Stimulated activated CD4-positive, alpha-beta T cell treated with anti-CD3 and anti-CD28 coated beads, Interleukin-2, amount 100 ng/mL, for 4 hours (primary cell): ENCODE measurements around the gene ZSWIM6.
A peak's percentile ranks its signal among the peaks of the same experiment; 100 is the strongest.
"Not testable (repeated sequence)": the region's sequence is repeated elsewhere in the genome, so short reads cannot be mapped to it uniquely, and the experiment has no call there.

ENCODE experiments used
- DNase-seq: peaks from one replicate; pipeline ENCODE4 v3.0.0-alpha.2; 2020; ENCODE audit warnings: low read depth

The ZSWIM6 gene

GRCh38 chr5:61407706-61408270 lies 75.7 kb downstream of the ZSWIM6 start:
- DNase-seq: no peak

DNA sequence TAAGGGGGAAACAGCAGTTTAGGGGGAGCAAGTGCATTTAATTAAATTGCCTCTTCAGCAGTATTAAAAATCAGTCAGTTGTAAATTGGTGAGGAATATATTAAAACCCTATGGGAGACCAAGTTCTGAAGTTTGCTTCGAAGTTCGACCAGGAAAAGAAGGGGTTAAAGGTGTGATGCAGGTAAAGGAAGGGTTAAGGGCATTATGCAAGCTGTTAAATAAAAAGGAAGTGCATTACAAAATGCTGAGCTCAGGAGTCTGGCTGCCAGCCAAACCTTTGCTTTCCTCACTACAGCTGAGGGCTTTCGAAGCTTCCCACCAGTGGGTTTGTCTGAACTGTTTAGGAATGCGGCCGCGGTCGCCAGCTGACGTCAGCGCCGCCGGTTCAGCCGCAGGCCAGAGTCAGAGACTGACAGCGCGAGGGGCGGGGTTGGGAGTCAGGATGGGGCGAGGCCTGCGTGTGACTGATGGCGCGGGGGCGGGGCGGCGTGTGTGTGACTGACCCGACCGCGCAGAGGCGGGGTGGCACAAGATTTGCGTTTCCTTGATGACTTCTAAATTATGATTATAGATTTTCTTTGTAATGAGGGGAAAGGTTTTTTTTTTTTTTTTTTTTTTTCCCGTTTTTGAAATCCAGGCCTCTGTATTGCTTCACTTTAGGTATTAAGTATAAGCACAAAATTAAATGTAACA lies 76.6 kb downstream of the ZSWIM6 start:
- peak; percentile 97 for DNase-seq

DNA sequence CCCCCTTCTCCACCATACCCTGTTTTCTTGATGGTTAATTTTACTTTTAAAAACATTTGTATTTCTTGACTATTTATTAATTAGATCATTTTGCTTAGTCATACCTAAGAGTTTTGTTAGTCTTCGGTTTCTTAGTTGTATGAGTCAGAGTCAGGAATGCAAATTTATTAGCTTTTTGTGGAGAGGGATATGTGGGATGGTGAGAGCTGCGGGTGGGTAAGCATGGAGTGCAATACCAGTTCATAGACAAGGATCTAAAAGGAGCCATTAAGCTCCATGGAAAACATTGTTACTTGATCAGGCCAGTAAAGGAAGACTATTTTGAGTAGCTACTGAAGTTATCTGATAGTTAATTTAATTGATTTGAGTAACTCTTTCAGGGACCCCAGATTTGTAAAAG lies 77.5 kb downstream of the ZSWIM6 start:
- DNase-seq: no peak

- DNase-seq: no peak
Observed at GRCh38 chr5:61410811-61411210, 78.8 kb downstream of the ZSWIM6 start.

DNA sequence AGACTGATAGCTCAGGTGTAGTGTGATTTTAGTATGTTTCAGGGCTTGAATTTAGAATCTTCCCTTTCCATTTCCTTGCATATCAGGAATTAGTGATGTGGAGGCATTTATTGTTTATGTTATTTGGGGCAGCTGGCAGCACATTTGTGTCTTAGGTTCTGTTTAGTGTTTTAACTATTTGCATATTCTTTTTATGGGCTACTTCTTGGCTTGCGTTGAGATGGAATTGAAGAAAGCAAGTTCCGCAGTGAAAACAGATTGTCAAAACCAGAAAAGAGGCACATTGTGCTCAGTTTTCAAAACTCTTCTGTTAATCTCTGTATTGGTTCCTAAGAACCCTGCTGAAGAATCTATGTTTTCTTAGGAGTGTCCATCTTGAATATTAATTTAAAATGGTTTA lies 80.3 kb downstream of the ZSWIM6 start:
- no peak for DNase-seq

GRCh38 chr5:61413205-61413604 lies 81.1 kb downstream of the ZSWIM6 start:
- not testable (repeated sequence) for DNase-seq

- no peak for DNase-seq
Observed at GRCh38 chr5:61414806-61415205, 82.7 kb downstream of the ZSWIM6 start.

DNA sequence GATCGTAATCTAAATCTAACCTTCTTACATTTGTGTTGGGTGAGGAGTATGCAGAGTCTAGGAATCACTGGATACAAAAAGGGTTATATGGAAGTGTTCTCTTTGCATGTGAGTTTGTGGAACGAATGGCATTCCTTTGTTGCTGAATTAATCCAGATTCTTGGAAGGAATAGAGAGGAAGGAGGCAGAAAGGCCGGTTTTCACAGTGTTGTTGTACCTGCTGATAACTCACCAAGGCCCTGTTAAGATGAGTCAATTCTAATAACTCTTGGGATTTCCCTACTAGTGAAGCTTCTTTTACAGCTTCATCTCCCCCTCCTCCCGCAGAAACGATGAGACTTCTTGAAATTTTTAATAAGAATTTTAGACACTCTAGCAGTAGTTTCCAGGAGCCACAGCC lies 84.0 kb downstream of the ZSWIM6 start:
- no peak for DNase-seq

DNA sequence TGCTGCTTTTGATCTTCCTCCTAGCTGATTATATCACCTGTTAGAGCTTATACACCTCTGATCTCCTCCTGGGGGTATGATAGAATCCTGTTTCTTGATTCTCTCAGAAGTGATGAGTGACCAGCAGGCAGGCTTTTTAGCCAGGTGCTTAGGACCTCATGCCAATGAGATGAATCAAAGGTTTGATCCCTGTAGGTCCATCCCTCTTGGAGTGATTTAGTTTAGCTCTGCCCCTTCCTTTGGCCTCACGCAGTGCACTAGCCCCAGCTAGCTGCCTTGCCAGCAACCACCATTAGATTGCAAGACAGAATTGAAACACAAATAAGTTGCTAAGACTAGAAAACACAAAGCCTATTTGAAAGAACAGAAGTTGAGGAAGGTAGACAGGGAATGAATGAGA lies 84.4 kb downstream of the ZSWIM6 start:
- DNase-seq: no peak

GRCh38 chr5:61417340-61417739 lies 85.3 kb downstream of the ZSWIM6 start:
- DNase-seq: no peak

GRCh38 chr5:61417851-61418250 lies 85.8 kb downstream of the ZSWIM6 start:
- DNase-seq: no peak

GRCh38 chr5:61419106-61419505 lies 87.0 kb downstream of the ZSWIM6 start:
- DNase-seq: no peak

- no peak for DNase-seq
Observed at GRCh38 chr5:61420016-61420415, 88.0 kb downstream of the ZSWIM6 start.

- DNase-seq: not testable (repeated sequence)
Observed at GRCh38 chr5:61421262-61421661, 89.2 kb downstream of the ZSWIM6 start.

DNA sequence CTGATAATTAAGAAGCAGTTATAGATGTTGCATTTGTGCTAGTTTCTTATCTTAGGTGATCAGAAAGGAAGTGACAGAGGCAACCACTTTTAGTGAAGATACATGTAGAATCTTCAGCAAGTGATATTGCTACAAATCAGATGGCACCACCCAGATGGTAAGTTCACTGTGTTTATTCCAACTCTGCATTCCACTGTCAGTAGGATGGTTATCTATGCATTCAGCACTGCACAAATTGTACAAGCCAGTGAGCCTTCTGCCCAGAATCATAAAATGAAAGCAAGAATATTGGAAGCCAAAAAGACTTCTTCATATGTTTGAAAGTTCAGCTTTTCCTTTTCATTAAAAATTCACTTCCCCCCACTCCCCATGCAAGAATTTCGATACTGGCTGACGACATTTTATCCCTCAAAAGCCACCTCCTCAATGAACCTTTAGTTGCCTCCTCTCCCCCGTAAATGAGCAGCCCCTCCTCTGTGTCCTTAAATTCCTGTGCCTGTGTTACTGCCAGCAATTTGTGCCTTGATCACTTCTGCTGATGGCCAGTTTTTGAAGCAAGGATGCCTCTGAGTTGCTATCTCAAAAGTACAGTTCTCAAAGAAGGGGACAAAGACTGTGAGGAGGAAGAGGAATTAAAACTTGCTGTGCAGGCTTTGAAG lies 91.6 kb downstream of the ZSWIM6 start:
- no peak for DNase-seq

DNA sequence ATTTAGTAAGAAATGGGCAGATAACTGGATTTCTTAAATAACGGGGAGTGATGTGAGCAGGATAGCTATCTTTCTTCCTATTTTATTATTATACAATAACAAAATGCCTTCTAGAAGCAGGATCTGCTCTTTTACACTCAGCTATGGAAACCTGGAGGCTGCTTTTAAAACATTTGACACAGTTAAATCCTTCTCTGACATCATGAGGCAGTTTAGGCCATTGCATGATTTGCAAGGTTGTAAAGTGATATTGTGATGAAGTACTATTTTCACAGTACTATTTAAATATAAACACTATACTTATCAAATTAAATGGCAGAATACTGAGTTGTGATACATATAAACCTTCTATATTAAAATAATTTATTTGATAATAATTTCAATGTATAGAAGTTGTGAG lies 93.9 kb downstream of the ZSWIM6 start:
- DNase-seq: no peak

DNA sequence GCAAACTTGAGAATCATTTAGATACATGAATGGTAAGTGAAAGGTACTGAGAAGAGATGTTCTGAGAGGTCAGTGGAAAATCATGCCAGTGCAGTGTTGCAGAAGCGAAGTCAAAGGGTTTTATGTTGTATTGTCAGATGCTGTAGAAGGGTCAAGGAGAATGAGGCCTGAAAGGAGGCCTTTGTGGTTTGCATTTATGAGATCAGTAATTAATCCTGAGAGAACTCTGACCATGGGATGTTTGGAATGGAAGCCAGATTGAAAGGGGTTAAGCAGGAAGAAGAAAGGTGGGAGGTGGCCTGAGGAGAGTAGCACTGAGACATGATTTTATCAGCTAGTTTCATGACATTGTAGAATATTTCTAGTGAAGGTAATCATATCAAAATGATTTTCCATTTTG lies 97.8 kb downstream of the ZSWIM6 start:
- DNase-seq: no peak

GRCh38 chr5:61431923-61432620 lies 100.0 kb downstream of the ZSWIM6 start:
- no peak for DNase-seq

- DNase-seq: no peak
Observed at GRCh38 chr5:61435368-61435767, 103.3 kb downstream of the ZSWIM6 start.

DNA sequence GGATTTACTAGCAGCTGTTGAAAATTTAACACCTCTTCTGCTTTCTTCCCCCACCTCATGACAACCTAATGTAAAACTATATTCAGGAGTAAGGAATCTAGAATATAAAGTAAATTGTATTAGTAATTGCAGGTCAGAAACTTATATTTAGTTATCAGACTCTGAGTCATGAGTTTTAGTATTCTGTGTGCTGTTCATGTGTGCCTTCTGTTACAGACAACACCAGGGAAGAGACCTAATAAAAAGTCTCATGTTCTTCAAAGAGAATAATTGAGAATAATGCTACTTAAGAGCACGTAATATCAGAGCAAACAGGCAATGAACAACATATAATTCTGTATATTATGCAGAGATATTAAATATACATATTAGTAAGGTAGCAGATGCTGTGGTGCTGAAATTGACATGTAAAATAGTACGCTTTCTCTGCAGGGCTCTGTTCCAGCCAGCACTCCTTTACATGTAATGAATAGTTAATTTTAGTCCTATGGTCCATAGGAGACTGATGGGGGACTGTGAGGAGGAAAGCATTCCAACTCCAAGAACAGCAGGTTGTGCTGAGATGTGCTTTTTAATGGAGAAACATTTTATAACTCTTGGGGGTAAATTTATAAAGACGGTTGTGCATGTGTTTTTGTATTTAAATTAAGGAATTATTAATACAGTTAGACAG lies 106.4 kb downstream of the ZSWIM6 start:
- no peak for DNase-seq

- DNase-seq: no peak
Observed at GRCh38 chr5:61440086-61440485, 108.0 kb downstream of the ZSWIM6 start.

DNA sequence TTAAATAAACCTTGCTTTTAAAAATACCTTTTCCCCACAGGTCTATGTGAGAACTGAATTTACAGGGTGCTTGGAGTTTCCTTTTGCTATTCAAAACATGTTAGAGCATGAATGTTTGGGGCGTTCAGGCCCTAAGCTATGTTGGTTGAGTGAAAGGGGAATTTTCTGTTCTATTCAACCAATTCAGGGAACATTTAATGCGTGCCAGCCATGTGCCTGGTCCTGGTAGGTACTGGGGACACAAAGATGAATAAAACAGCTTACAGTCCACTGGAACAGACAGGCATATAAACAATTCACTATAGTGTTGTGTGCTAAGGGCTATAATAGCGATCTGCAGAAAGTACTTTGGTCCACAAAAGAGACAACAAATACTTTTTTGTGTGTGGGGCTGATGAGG lies 108.5 kb downstream of the ZSWIM6 start:
- DNase-seq: no peak
